Stimulated activated CD4-positive, alpha-beta T cell treated with anti-CD3 and anti-CD28 coated beads, Interleukin-4, amount 100 ng/mL, for 24 hours (primary cell): ENCODE data around the gene ITCH.

Experiments
- DNase-seq: peaks from one replicate; pipeline ENCODE4 v3.0.0-alpha.2; 2020

ITCH gene

GRCh38 chr20:34535857-34536256 lies 172.8 kb downstream of the ITCH start:
- no peak for DNase-seq

- peak; percentile 52 for DNase-seq
These were observed 173.8 kb downstream of the ITCH start for GRCh38 chr20:34536798-34537394.

GRCh38 chr20:34537651-34538050 lies 174.6 kb downstream of the ITCH start:
- DNase-seq, result no peak

- DNase-seq, result peak; percentile 63
These were observed 175.6 kb downstream of the ITCH start for GRCh38 chr20:34538671-34539123.

- no peak for DNase-seq
These were observed 176.7 kb downstream of the ITCH start for GRCh38 chr20:34539756-34540155.

GRCh38 chr20:34540596-34541263 lies 177.7 kb downstream of the ITCH start:
- DNase-seq, result no peak

- DNase-seq, result peak; percentile 34
These were observed 178.3 kb downstream of the ITCH start for GRCh38 chr20:34541264-34541901.

- DNase-seq, result no peak
These were observed 178.8 kb downstream of the ITCH start for GRCh38 chr20:34541917-34542316.

- DNase-seq, result no peak
These were observed 179.4 kb downstream of the ITCH start for GRCh38 chr20:34542439-34542838.

GRCh38 chr20:34543463-34544056 lies 180.5 kb downstream of the ITCH start:
- no peak for DNase-seq

- DNase-seq, result peak; percentile 20
These were observed 181.2 kb downstream of the ITCH start for GRCh38 chr20:34544109-34544796.

GRCh38 chr20:34546751-34547181 lies 183.7 kb downstream of the ITCH start:
- no peak for DNase-seq

- DNase-seq, result no peak
These were observed 185.0 kb downstream of the ITCH start for GRCh38 chr20:34547844-34548613.

GRCh38 chr20:34549291-34549928 lies 186.3 kb downstream of the ITCH start:
- DNase-seq, result no peak

GRCh38 chr20:34549929-34550305 lies 186.8 kb downstream of the ITCH start:
- DNase-seq, result no peak

- DNase-seq, result no peak
These were observed 189.5 kb downstream of the ITCH start for GRCh38 chr20:34552569-34552968.

- no peak for DNase-seq
These were observed 190.3 kb downstream of the ITCH start for GRCh38 chr20:34553366-34553867.

GRCh38 chr20:34557936-34558319 lies 194.9 kb downstream of the ITCH start:
- DNase-seq, result no peak

- peak; percentile 92 for DNase-seq
These were observed 195.5 kb downstream of the ITCH start, which contains the start of gene MAP1LC3A for GRCh38 chr20:34558320-34559218. Gene MAP1LC3A (plus strand): TSS chr20:34558718. CDS start chr20:34558869, 151 bp downstream.
